AG09309 (cell line): Measurements from ENCODE around the gene MLPH.
A peak's percentile ranks its signal among the peaks of the same experiment; 100 is the strongest.

ENCODE experiments used
- DNase-seq: peaks from one replicate; pipeline ENCODE4 v3.0.0-alpha.2; 2010; ENCODE audit warnings: low read depth
- H3K4me3 ChIP-seq: 2 replicates; pipeline ENCODE4 v1.5.1; 2011; ENCODE audit warnings: mild to moderate bottlenecking, low read depth, low read length, moderate library complexity; ENCODE audit not compliant: control insufficient read depth
- TF ChIP-seq, protein P1 (sequence below): IDR thresholded peaks from 2 replicates; pipeline ENCODE4 v1.5.1; 2011; ENCODE audit warnings: mild to moderate bottlenecking, low read depth, low read length, inconsistent platforms; ENCODE audit not compliant: insufficient read depth, control insufficient read depth; ENCODE audit errors: missing control alignments

The MLPH gene

DNA sequence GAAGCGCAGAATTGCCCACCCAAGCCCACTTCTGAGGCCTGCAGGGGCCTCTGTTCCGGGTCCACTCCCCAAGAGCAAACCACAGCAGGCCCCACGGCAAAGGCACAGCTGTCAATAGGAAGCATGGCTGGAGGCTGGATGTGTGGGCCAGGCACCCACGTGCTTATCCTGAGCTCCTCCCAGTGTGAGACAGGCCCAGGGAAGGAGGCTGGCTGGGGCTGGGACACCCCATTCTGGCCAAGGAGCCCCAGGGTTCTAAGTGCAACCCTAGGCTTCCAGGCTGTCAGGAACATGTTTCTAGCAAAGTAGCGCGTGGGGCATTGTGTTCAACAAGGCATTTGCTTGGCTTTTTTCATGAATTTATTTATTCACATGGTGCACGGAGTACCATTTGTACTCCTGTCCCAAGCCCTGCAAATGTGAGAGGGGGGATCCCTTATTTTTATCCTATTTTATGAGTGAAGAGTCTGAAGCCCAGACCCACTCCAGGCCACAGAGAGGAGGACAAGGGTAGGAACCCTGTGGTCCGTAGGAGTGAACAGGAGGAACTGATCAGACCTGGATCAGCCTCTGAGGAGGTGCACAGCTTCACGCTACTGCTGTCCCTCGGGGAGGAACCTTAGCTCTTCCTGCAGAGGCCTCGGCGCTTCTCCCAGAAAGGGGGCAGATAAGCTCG lies 109.6 kb downstream of the MLPH start:
- DNase-seq, result no peak
- H3K4me3 ChIP-seq, result no peak overlapping the region
- TF ChIP-seq, protein P1, sequence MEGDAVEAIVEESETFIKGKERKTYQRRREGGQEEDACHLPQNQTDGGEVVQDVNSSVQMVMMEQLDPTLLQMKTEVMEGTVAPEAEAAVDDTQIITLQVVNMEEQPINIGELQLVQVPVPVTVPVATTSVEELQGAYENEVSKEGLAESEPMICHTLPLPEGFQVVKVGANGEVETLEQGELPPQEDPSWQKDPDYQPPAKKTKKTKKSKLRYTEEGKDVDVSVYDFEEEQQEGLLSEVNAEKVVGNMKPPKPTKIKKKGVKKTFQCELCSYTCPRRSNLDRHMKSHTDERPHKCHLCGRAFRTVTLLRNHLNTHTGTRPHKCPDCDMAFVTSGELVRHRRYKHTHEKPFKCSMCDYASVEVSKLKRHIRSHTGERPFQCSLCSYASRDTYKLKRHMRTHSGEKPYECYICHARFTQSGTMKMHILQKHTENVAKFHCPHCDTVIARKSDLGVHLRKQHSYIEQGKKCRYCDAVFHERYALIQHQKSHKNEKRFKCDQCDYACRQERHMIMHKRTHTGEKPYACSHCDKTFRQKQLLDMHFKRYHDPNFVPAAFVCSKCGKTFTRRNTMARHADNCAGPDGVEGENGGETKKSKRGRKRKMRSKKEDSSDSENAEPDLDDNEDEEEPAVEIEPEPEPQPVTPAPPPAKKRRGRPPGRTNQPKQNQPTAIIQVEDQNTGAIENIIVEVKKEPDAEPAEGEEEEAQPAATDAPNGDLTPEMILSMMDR, result no peak

DNA sequence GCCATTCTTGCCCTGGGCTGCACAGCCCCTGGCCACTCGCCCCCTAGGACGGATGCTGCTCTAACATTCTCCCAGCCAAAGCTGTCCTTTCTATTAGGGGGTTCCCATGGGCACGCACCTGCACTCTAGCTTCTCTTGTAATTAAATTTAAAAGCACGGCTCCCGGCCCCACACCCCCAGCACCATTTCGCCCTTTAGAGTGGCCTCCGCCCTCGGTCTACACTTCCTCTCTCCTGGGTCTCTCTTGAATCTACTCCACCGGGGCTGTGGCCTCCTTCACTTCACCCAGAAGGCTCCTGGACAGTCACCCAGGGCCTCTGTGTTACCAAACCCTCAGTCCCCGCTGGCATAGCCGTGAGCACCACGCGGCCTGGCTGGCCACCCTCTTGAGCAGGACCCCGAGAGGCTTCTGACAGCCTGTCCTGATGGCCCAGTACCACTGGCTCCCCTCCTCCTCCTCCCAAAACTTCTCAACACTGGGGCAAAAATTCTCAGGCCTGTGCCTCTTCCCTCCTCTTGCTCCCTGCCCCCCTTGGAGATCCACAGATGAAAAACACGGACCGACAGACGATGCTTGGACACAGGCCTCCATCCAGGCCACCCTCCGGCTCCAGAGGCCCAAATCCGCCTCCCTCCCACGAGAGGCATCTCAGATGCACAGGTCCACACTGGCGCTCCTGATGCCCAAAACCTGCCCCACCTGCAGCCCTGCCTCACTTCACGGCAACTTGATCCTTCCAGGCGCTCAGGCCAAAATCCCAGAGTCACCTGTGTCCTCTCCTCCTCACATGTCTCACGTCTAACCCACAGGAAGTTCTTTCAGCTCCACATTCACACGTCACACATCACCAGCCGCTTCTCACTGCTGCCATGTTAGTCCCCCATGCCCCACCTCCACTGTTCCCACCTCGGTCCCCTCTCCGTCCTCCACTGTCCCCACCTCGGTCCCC lies 110.4 kb downstream of the MLPH start:
- no peak overlapping the region for H3K4me3 ChIP-seq
- TF ChIP-seq, protein P1, result no peak
- no peak for DNase-seq

DNA sequence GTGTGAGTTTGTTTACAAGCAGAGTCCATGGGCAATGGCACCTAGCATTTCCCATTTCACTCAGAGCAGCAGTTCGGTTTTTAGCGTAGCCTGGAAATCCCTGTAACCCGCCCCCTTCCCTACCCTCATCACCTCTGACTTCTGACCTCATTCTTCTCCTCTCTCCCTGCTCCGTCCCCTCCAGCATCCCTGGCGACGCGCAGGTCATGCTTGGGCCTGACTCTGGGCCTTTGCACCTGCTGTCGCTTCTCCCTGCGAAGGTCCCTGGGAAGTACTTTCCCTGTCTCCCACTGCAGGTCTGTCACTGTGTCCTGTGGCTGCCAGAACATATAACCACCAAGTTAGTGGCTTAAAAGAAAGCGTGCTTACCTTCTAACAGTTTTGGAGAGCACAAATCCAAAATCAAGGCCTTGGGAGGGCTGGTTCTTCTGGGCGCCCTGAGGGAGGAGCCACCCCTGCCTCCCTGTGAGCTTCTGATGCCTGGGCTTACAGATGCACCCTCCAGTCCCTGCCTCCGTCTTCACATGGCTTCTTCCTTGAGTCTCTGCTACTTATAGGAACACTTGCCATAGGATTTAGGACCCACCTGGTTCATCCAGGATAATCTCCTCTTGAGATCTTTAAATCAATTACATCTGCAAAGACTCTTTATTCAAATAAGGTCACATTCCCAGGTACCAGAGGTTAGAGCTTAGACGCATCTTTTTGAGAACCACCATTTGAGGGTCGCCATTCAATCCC lies 111.6 kb downstream of the MLPH start:
- no peak overlapping the region for H3K4me3 ChIP-seq
- TF ChIP-seq, protein P1, result no peak
- DNase-seq, result no peak

DNA sequence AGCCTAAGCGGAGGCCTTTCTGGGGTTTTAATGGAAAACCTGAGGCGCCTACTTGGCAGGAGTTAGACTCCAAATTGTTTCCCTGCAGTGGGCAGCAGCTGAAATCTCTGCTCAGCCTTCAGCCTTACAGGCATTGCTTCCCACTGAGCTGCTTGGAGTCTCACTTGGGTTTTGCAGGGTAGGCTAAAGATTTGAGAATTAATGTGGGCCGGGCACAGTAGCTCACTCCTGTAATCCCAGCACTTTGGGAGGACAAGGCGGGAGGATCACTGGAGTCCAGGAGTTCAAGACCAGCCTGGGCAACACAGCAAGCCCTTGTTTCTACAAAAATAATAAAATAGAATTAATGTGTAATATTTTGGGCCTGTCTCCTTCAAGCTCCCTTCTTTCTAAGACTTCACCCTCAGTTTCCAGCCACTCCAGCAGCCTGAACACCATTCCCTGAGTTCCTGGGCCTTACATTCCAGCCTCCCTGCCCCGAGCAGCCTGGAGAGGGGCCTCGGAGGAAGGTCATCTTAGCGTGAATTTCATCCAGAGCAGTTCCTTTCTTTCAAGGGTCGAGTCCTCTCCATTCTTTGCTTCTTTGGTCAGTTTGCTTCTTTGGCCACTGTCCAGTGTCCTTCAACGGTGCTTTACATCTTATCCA lies 112.5 kb downstream of the MLPH start:
- TF ChIP-seq, protein P1, result no peak
- DNase-seq, result no peak

DNA sequence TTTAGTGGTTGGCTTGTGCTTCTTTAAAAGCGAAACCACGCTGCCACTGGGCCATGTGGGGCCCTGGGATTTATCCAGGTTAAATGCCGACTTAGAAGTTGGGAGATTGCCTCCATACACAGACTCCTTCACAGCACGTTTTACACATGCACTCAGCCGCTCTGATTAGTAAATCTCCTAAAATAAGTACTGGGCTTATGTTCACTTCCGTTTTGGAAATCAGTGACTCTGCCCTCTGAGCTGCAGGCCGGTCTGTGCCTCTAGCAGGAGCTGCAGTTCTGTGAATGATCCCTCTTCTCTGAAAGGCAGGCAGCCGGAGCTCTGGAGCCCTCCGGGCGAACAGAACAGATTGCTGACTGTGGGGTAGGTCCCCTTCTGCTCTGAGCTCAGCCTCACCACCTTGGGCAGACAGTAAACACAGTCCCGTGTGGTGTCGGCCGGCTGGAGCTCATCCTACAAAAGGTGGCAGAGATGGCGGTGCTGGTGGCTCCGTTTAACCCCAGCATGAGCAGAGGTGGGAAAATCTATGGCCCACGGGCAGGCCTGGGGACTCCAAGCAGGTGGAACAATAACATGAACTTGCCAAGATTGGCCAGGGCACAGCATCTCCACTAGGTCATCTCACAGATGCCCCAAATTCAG lies 113.3 kb downstream of the MLPH start:
- peak; percentile 66 for DNase-seq
- no peak overlapping the region for H3K4me3 ChIP-seq

More for the DNA sequence above, 112.5 kb downstream of the MLPH start:
- H3K4me3 ChIP-seq, result no peak overlapping the region

More for the DNA sequence above, 113.3 kb downstream of the MLPH start:
- TF ChIP-seq, protein P1, result peak; percentile 54
